NCI-H146 (cell line): ENCODE results near the gene COL4A5.
"Not testable (repeated sequence)": the region's sequence is repeated elsewhere in the genome, so short reads cannot be mapped to it uniquely, and the experiment has no call there.

Experiments
- DNase-seq: peaks from one replicate; lab custom pipeline; 2025; lab: John Stamatoyannopoulos, UW

Gene COL4A5

GRCh38 chrX:108439426-108439942, at the start of gene COL4A5:
TSS of gene COL4A5 (plus strand) at chrX:108439838. CDS start at chrX:108440126, 288 bp downstream.
- peak; percentile 86 for DNase-seq

- not testable (repeated sequence) for DNase-seq
Observed at GRCh38 chrX:108390976-108391717, 48.5 kb upstream of the COL4A5 start.

- no peak for DNase-seq
Observed at GRCh38 chrX:108396188-108396891, 43.3 kb upstream of the COL4A5 start.

- DNase-seq, result no peak
Observed at GRCh38 chrX:108396986-108397385, 42.7 kb upstream of the COL4A5 start.

- no peak for DNase-seq
Observed at GRCh38 chrX:108397627-108398391, 41.8 kb upstream of the COL4A5 start.

- peak; percentile 51 for DNase-seq
Observed at GRCh38 chrX:108399418-108400165, 40.0 kb upstream of the COL4A5 start.

GRCh38 chrX:108412783-108413182, 26.9 kb upstream of the COL4A5 start:
- DNase-seq, result no peak

GRCh38 chrX:108415146-108415545, 24.5 kb upstream of the COL4A5 start:
- DNase-seq, result no peak

- DNase-seq, result no peak
Observed at GRCh38 chrX:108415891-108416290, 23.7 kb upstream of the COL4A5 start.

GRCh38 chrX:108417257-108417656, 22.4 kb upstream of the COL4A5 start:
- no peak for DNase-seq

- no peak for DNase-seq
Observed at GRCh38 chrX:108419401-108419800, 20.2 kb upstream of the COL4A5 start.

- peak; percentile 94 for DNase-seq
Observed at GRCh38 chrX:108420481-108420880, 19.2 kb upstream of the COL4A5 start.

- DNase-seq, result peak; percentile 88
Observed at GRCh38 chrX:108426262-108426661, 13.4 kb upstream of the COL4A5 start.

GRCh38 chrX:108435261-108435660, 4.4 kb upstream of the COL4A5 start:
- DNase-seq, result no peak

- no peak for DNase-seq
Observed at GRCh38 chrX:108437349-108438109, 2.1 kb upstream of the COL4A5 start.

- peak; percentile 73 for DNase-seq
Observed at GRCh38 chrX:108438110-108438623, 1.5 kb upstream of the COL4A5 start, which contains the start of gene COL4A6. TSS of gene COL4A6 (minus strand) at chrX:108438422. CDS start at chrX:108438196, 226 bp downstream.

- peak; percentile 45 for DNase-seq
Observed at GRCh38 chrX:108439961-108440696, 491 bp downstream of the COL4A5 start.

GRCh38 chrX:108442901-108443464, 3.3 kb downstream of the COL4A5 start:
- DNase-seq, result peak; percentile 41

GRCh38 chrX:108447303-108447702, 7.7 kb downstream of the COL4A5 start:
- no peak for DNase-seq
